ENCODE measurements around the gene MTHFD1L.

- TF ChIP-seq, protein P1, sequence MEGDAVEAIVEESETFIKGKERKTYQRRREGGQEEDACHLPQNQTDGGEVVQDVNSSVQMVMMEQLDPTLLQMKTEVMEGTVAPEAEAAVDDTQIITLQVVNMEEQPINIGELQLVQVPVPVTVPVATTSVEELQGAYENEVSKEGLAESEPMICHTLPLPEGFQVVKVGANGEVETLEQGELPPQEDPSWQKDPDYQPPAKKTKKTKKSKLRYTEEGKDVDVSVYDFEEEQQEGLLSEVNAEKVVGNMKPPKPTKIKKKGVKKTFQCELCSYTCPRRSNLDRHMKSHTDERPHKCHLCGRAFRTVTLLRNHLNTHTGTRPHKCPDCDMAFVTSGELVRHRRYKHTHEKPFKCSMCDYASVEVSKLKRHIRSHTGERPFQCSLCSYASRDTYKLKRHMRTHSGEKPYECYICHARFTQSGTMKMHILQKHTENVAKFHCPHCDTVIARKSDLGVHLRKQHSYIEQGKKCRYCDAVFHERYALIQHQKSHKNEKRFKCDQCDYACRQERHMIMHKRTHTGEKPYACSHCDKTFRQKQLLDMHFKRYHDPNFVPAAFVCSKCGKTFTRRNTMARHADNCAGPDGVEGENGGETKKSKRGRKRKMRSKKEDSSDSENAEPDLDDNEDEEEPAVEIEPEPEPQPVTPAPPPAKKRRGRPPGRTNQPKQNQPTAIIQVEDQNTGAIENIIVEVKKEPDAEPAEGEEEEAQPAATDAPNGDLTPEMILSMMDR (conservative IDR thresholded peaks at IDR 0.05 in 1 of 2, IDR thresholded peaks at IDR 0.05 in 1 of 2; ENCODE audit: extremely low read depth in 1 of 2, insufficient read depth in 1 of 2, low read depth in 1 of 2, low read length in 2 of 2): no peak
- no peak for TF ChIP-seq EZH2 (IDR thresholded peaks at IDR 0.05; ENCODE audit: borderline replicate concordance, low read length)
Measured at GRCh38 chr6:150886155-150886554, 20.7 kb downstream of the MTHFD1L start.

All from mammary epithelial cell (primary cell).